Endothelial cell of hepatic sinusoid (primary cell): ENCODE data around the gene EIF2S1.
"Not testable (repeated sequence)": the region's sequence is repeated elsewhere in the genome, so short reads cannot be mapped to it uniquely, and the experiment has no call there.

Experiments
- in situ Hi-C: cut with HindIII; loops from 2 replicates; pipeline ENCODE4 v1.10.0; 2017; ENCODE audit warnings: low sequenced_read_pairs

Gene EIF2S1

DNA sequence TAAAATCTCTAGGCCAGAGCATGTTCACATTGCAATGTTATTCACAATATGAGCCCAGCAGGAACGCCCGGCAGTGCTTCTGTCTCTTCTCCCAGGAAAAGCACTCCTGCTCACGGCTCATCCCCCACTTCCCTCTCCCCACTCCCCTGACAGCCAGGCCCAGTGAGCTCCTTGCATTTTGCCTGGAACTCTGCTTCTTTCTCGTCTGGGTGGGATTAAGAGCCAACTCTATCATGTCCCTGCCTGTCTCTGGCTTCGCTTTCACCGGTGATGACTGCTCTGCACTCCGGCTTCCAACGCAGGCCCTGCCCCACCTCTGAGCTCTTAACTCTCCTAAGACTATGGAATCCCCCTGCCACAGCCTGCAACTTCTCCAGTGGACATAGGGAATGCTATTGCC is 49.3 kb downstream of the EIF2S1 start:
- in situ Hi-C loops: no loop called here

DNA sequence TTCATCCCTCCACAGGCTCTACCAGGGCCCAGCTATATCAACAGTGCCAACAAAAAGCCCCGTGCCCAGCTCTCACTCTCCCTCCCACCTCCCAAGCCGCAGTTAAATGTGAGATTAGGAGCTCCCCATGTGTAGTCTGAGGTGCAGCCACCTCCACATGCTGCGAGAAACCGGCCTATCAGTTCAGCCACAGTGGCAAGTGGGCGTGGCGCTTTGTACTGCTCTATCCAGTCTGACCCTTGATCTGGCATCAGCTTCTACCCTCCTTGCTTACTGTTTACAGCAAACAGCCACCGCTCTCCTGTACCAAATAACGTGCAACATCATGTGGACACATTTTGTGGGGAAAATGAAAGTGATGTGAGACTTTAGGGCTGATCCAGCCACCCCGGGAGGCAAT is 50.2 kb downstream of the EIF2S1 start:
- in situ Hi-C loops: no loop called here

DNA sequence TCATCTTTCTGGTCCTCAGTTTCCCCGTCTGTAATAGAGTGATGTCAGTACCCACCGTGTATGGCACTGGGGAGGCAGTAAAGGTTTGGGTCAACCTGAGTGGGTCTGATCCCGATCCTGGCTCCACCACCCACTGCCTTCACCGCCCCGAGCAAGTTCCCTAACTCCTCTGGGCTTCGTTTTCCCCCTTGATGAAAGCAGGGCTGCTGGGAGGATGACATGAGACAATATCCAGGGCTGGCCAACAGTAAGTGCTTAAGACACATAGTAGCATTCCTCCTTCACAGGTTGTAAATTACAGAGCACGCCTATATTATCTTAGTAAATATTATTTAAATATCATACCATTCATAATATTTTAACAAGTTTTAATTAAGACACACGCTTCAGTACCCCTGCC is 51.2 kb downstream of the EIF2S1 start:
- in situ Hi-C loops: no loop called here

DNA sequence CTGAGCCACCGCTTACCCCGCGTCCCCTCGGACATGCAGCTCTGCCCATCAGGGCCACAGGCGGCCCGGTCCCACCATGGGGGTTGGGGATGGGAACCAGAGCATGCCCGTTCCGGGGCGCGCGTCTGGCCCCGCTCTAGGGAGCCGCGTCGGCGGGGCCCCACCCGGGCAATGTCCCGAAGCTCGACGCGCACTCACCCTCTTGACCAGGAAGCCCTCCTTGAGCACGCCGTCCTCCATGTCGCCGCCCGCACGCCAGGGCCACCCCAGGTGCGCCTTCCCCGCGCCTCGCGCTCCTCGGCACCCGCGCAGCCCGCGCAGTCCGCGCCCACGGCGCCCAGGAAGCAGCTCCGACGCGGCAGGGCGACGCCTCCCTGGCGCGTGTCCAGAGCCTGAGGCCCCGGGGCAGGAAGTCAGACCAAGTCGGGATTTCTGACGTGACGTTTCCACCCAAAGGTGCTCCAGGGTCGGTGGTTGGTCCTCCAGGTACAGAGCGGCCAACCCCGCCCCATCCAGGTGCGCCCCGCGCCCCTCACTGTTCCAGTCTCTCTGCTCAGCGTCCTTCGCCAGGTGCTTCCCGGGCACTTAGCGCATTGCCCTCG is 51.8 kb downstream of the EIF2S1 start, which contains the start of gene PLEK2:
Gene PLEK2 (minus strand): TSS at position 346 of the 602 bp plus-strand sequence. CDS start 106 bp downstream, at position 240.
- in situ Hi-C loops: no loop called here

DNA sequence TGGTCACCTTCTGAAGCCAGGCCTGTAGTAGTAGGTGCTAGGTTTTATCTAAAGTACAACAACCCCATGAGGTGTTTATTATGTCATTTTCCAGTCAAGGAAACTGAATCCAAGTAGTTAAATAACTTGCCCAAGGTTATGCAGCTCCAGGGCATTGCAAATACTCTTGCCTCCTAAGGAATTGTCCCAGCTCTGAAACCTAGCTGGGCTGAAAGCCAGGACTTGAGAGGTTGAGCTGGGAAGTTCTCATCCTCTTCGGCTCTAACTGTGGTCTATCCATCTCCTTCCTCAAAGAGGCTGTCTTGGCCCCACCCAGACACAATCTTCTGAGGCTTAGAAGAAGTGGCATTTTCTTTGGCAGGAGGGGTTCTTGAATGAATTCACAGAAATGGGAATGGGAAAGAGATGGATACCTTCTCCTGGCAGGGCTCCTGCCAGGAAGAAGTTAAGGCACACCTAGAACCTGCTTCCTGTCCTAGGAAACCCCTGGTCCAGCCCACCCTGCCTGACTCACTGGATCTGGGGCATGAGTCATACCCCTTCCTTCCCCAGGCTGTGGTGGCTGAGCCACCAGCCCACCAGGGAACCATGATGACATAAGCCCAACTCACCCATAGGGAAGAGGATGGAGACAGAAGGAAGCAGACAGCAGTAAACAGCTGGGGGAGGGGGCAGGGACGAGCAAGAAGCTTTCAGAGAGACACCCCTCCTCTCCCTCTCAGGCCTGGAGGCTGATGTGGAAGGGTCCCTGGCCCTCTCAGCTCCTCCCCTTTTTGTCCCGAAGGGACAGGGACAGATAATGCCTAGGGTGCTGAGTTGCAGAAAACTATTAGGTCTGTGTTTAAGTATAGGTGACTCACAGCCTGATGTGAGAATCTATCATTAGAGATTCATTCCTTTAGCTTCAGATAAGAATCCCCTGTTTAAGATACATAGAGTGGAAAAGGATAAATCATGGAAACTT is 54.0 kb downstream of the EIF2S1 start:
- in situ Hi-C loops: no loop called here

DNA sequence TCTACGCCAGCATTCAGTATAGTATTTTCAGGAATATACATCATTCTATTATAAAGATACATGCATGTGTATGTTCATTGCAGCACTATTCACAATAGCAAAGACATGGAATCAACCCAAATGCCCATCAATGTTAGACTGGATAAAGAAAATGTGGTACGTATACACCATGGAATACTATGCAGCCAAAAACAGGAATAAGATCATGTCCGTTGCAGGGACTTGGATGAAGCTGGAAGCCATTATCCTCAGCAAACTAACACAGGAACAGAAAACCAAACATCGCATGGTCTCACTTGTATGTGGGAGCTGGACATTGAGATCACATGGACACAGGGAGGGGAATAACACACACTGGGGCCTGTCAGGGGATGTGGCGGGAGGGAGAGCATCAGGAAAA is 55.5 kb downstream of the EIF2S1 start:
- in situ Hi-C loops: not testable (repeated sequence)

DNA sequence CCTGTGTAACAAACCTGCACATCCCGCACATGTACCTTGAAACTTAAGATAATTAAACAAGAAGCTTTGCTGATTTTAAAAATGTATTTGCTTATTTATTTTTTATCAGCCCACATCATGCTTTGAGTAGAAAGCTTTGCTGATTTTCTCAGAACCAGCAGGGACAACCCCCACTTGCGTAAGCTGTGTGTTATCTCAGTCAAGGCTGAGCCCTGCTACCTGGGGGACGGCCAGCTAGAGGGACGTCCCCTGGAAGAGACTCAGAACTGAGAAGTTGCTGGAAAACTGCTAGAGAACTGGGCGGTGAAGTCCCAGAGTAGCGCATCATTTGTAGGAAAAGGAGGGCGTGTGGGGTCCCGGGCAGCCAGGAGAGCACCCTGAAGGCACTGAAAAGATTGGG is 56.0 kb downstream of the EIF2S1 start:
- in situ Hi-C loops: no loop called here

DNA sequence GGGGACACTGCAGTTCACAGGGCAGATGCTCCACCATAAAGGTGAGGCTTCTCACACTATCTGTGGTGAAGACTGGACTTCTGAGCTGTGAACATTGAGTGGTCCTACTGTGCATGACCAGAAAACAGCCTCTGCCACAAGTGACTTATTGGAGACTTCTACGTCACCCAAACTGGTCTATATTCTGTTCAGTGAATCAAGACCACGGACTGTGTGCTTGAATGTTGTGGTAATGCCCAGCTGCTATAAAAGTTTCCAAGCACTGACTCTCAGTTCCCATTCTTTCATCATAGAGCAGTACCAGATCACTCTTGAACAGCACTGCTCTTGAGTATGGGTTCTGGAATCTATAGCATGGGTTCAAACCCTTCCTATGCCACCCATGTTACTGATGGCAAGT is 56.7 kb downstream of the EIF2S1 start:
- in situ Hi-C loops: no loop called here

DNA sequence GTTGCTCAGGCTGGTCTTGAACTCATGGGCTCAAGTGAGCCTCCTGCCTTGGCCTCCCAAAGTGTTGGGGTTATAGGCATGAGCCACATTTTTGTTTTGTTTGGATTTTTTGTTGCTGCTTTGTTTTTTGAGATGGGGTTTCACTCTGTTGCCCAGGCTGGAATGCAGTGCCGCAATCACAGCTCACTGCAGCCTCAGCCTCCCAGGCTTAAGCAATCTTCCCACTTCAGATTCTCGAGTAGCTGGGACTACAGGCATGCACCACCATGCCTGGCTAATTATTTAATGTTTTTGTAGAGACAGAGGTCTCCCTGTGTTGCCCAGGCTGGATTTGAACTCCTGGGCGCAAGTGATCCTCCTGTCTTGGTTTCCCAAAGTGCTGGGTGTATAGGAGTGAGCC is 57.5 kb downstream of the EIF2S1 start:
- in situ Hi-C loops: no loop called here

DNA sequence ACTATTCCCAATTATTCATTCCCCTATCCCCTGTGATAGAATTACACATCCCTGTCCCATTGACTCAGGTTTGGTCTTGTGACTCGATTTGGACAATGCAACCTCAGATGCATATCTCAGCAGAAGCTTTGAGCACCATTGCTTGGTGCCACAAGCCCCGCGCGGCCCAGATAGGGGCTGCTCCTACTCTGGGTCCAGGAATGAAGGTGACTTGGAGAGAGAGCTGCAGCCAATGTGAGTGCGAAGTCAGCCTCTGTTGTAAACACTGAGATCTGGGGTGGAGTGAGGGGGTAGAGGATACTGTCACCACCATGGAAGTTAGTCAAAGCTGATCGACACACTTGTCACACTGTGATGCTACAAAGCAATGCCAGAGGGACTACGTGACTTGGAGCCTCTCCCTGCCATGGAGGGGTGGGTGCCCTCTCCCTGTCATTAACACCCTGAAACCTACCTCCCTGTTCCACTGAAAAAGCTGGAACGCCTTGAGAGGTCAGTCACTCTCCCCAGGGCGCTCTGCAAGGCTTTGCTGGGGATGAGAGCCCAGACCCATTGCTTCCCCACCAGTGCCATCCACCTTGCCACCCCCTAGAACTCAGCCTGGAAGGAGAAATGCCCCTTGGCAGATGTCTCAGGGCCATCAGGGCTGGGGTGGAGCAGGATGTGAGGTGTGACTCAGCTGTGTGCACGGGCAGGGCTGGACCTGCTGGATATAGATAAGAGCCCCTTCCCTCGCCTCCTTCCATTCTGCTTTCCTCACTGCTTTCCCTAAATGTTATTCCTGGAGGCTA is 58.5 kb downstream of the EIF2S1 start:
- in situ Hi-C loops: no loop called here

DNA sequence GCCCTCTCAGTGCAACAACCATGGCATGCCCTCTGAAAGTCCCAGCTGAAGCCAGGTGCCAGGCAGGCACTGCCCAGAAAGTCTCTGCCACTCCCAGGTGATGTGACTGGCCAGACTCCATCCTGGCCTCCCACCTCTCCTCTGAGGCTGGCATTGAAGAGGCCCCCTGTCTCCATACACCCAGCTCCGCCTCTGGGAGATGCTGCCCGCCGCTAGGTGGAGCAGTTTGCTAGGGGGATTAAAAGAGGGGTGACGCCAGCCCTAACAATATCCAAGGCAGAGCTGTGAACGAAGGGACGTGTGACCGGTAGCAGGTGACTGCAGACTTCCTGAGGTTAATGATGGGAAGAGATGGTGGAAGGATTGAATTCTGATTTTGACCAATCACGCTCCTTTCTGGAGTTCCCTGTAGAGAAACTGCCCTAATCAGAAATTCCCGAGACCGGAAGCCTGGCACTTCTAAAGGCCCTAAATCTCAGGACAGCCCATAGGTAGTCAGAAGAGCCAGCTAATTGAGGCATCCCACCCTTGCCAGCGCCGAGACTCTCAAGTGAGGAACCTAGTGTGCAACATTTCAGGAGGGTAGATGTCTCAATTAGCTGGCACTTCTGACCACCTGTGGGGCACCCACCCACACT is 60.1 kb downstream of the EIF2S1 start:
- in situ Hi-C loops: no loop called here

DNA sequence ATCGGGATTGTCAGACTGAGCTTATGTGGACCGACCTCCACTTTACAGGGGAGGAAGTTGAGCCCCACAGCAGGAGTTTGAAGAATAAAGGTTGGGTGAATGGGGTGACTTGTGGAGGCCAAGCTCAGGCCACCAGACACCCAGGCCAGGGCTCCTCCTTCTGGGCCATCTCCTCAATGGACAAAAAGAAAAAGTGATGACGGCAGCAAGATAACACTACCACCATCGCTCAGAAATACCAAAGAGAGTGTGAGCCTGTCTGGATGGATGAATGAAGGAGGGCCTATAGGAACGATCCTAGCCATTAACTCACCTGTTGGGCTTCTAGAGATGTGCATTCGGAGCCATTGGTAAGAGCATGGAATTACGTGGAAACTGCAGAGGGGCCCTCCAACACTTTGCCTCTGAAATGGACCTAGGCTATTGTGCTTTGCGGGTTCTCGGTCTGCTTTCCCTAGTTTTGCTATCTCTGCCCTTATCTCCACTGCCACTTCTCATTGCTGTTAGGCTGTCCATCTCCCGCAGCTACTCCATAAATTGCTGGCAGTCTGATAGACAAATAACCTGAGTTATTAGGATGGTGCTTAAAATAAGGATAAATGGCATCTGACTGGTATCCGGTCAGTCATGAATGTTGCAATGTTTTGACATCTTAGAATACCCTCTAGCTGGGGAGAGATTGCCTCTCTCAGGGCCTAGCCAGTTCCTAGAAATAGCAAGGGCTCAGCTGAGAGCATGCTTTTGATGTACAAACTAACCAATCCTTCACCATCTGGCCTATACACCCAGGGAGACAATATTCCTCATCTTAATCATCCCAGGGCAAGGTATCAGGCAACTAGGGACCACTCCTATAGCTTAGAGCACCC is 61.5 kb downstream of the EIF2S1 start:
- in situ Hi-C loops: no loop called here

DNA sequence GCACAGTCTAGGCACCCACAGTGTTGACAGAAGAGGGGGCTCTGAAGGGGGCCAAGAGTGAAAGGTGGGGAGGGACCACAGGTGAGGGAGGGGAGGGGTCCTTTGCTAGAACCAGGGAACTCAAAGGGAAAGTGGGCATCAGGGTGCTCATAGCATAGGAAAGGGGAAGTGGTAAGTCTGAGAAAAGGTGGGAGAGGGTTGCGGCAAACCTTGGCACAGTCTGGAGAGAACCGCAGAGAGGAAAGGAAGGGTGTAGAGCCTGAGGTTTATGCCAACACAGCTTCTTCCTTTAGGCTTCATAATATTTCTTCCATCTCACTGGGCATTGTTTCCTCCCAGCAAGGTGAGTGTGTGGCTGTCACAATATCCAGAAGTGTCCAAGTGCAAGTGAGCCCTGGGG is 63.3 kb downstream of the EIF2S1 start:
- in situ Hi-C loops: no loop called here

DNA sequence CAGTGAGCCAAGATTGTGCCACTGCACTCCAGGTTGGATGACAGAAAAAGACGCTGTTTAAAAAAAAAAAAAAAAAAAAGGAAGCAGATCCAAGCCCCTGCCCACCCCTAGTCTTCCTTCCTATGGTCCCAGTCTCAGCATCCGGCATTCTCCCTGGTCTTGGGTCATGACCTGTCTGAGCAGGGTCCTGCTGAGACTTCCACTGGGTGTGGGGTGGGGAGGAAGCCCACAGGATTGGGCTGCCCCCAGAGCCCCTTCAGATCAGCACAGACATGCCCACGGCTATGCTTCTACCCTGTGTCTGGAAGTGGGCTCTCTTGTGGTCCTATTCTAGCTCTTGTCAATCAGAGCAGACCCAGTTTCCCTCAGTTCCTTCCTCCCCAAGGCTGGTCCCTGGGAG is 64.4 kb downstream of the EIF2S1 start:
- in situ Hi-C loops: no loop called here

DNA sequence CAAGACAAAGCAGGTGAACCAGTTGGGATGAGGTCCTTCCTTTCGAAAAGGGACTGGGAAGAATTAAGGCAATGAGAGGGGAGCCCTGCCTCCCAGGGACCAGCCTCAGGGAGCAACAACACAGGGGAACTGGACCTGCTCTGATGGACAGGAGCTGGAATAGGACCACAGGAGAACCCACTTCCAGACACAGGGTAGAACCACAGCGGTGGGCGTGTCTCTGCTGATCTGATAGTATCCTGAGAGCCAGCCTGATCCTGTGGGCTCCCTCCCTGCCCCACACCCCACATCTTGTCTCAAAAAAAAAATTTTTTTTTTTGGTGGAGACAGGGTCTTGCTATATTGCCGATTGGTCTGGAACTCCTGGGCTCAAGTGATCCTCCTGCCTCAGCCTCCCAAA is 65.5 kb downstream of the EIF2S1 start:
- in situ Hi-C loops: loop anchor here (5.0 kb wide), 1 partner anchor 152 kb away; no protein-coding TSS in a partner anchor

DNA sequence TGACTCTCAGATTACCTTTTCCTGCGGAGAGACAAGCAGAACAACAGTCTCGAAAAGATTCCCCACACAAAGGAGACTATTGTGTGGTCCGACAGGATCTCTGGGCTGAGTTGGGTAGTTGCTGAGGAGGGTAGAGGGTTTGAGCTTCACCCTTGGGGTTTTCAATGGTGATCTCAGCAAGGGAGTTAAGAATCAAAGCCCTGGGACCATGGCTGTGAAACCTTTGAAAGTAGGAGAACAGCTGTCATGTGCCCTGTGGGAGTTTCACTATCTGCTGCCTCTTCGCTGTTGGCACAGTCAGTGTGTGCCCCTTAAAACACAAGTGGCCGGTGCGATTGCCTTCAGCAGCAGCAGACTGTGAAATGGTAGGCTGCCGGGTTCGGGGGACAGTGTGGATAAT is 66.0 kb downstream of the EIF2S1 start:
- in situ Hi-C loops: loop anchor here (5.0 kb wide), 1 partner anchor 151 kb away; no protein-coding TSS in a partner anchor

DNA sequence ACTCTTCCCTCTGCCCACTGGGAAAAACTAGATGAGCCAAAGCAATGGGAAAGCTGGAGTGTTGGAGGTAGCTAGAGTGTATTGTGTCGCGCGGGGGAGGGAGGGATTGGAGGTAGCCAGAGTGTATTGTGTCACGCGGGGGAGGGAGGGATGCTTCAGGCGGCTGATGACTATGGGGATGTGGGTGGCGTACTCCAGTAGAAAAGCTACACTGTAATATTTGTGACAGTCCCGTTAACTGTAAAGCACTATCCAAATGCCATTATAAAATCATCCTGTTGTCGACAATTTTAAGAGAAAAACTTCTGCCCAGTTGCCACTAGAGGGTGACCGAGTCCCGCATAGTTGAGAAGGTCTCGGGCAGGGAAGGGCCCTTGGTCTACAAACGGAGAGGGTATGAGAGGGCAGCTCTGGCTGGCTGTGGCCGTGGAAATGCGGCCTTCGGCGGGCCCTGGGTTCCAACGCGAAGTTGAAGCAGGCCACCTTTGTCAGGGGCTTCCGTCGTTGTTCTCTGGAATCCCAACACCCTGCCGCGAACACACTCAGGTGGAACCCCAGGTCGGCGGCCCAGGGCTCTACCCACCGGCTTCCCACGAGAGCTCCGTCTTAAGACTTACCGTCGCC is 67.0 kb downstream of the EIF2S1 start:
- in situ Hi-C loops: loop anchor here (5.0 kb wide), 1 partner anchor 150 kb away; no protein-coding TSS in a partner anchor

DNA sequence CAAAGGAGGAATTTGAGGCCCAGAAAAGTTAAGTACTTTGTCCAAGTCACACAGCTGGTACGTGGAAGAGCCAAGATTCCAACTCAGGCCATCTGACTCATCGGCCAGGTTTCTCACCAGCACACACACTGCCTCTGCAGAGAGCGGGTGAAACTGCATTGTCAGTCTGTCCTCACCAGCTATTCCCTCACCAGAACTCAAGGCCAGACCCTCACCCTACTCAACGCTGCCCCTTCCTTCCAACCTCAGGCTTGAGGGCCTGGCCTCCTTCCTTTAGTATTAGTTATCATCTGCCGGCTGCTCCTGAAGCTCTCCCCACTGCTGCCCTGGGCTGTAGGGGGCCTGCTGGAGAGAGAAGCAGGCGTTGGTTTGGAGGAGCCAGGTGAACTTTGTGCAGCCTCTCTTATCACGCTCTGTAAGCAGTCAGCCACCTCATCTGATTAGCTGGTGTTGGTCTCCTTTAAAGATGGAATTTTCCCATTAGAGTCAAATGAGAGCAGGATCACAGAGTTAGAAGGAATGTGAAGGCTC is 68.4 kb downstream of the EIF2S1 start:
- in situ Hi-C loops: loop anchor here (5.0 kb wide), 1 partner anchor 149 kb away; no protein-coding TSS in a partner anchor
